Measurements from ENCODE around the gene UNC13D. TPM values are rescaled to one million over a fixed set of nuclear protein-coding genes. Genes with fewer than 3 reads are reported as not detected.
A peak's percentile ranks its signal among the peaks of the same experiment; 100 is the strongest.

Gene UNC13D
- total RNA-seq, 1 experiment from 2014 or later: 20.2 TPM

DNA sequence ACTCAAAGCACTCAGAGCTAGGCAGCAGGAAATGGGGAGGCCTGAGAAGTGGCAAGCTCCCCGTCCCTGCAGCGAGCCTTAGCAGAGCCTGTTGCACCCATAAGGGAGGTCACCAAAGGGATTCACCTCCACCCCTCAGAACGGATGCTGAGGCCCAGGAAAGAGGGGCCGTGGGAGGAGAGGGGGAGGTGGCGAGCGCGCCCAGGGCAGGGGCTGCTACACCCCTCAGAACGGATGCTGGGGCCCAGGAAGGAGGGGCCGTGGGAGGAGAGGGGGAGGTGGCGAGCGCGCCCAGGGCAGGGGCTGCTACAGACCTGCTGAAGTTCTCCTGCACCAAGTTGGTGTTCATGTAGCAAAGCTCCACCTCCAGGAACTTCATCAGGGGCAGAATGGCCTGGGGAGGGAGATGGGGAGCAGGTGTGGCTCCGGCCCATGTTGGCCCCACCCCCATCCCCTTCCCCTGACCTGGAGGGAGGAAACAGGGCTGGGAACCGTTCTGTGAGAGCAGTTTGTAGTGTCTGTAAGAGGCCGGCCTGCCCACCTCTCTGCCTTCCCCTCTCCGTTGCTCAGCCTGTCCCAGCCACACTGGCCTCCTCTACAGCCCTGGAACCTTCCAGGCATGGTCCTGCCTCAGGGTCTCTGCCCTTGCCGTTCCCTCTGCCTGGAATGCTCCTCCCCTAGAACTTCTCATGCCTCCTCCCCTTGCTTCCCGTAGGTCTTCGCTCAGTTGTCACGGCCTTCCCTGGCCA, 11.4 kb downstream of the UNC13D start:
- TF ChIP-seq ELF1 (IDR thresholded peaks at IDR 0.05; ENCODE audit: borderline replicate concordance, low read depth) (no peak), CTCF (IDR thresholded peaks at IDR 0.05 in 2 of 3, conservative IDR thresholded peaks at IDR 0.05 in 1 of 3; ENCODE audit: borderline replicate concordance in 1 of 3, insufficient read depth in 1 of 3, low read depth in 2 of 3, low read length in 2 of 3) (no peak), JUND (IDR thresholded peaks at IDR 0.05) (no peak), CEBPB (IDR thresholded peaks at IDR 0.05; ENCODE audit: low read depth) (no peak), SIN3A (IDR thresholded peaks at IDR 0.05; ENCODE audit: low read depth) (no peak), ZFX (IDR thresholded peaks at IDR 0.05) (no peak), FOSL1 (IDR thresholded peaks at IDR 0.05; ENCODE audit: low read depth) (no peak), EZH2phosphoT487 (IDR thresholded peaks at IDR 0.05; ENCODE audit: borderline replicate concordance) (no peak), POLR2AphosphoS5 (IDR thresholded peaks at IDR 0.05; ENCODE audit: low read depth, low read length) (no peak), RAD21 (IDR thresholded peaks at IDR 0.05; ENCODE audit: low read depth) (no peak), ZNF274 (IDR thresholded peaks at IDR 0.05; ENCODE audit: low read depth, low read length) (no peak), TCF7L2 (IDR thresholded peaks at IDR 0.05; ENCODE audit: borderline replicate concordance, extremely low read depth, insufficient read depth, insufficient read length) (no peak), CBX3 (IDR thresholded peaks at IDR 0.05; ENCODE audit: low read depth) (no peak), YY1 (IDR thresholded peaks at IDR 0.05; ENCODE audit: extremely low read depth, insufficient replicate concordance, low read depth, low read length) (no peak)
- TF ChIP-seq, protein P1, sequence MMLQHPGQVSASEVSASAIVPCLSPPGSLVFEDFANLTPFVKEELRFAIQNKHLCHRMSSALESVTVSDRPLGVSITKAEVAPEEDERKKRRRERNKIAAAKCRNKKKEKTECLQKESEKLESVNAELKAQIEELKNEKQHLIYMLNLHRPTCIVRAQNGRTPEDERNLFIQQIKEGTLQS (IDR thresholded peaks at IDR 0.05): no peak
- TF ChIP-seq, protein P2, sequence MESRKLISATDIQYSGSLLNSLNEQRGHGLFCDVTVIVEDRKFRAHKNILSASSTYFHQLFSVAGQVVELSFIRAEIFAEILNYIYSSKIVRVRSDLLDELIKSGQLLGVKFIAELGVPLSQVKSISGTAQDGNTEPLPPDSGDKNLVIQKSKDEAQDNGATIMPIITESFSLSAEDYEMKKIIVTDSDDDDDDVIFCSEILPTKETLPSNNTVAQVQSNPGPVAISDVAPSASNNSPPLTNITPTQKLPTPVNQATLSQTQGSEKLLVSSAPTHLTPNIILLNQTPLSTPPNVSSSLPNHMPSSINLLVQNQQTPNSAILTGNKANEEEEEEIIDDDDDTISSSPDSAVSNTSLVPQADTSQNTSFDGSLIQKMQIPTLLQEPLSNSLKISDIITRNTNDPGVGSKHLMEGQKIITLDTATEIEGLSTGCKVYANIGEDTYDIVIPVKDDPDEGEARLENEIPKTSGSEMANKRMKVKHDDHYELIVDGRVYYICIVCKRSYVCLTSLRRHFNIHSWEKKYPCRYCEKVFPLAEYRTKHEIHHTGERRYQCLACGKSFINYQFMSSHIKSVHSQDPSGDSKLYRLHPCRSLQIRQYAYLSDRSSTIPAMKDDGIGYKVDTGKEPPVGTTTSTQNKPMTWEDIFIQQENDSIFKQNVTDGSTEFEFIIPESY (IDR thresholded peaks at IDR 0.05; ENCODE audit: extremely low read depth, insufficient replicate concordance, low read length): no peak
- TF ChIP-seq, protein P3, sequence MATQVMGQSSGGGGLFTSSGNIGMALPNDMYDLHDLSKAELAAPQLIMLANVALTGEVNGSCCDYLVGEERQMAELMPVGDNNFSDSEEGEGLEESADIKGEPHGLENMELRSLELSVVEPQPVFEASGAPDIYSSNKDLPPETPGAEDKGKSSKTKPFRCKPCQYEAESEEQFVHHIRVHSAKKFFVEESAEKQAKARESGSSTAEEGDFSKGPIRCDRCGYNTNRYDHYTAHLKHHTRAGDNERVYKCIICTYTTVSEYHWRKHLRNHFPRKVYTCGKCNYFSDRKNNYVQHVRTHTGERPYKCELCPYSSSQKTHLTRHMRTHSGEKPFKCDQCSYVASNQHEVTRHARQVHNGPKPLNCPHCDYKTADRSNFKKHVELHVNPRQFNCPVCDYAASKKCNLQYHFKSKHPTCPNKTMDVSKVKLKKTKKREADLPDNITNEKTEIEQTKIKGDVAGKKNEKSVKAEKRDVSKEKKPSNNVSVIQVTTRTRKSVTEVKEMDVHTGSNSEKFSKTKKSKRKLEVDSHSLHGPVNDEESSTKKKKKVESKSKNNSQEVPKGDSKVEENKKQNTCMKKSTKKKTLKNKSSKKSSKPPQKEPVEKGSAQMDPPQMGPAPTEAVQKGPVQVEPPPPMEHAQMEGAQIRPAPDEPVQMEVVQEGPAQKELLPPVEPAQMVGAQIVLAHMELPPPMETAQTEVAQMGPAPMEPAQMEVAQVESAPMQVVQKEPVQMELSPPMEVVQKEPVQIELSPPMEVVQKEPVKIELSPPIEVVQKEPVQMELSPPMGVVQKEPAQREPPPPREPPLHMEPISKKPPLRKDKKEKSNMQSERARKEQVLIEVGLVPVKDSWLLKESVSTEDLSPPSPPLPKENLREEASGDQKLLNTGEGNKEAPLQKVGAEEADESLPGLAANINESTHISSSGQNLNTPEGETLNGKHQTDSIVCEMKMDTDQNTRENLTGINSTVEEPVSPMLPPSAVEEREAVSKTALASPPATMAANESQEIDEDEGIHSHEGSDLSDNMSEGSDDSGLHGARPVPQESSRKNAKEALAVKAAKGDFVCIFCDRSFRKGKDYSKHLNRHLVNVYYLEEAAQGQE (IDR thresholded peaks at IDR 0.05; ENCODE audit: low read depth): no peak
- TF ChIP-seq, protein P4, sequence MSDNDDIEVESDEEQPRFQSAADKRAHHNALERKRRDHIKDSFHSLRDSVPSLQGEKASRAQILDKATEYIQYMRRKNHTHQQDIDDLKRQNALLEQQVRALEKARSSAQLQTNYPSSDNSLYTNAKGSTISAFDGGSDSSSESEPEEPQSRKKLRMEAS (IDR thresholded peaks at IDR 0.05): no peak
- Histone ChIP-seq H3K9ac (ENCODE audit: low read length) (no peak overlapping the region), H2AFZ (ENCODE audit: low read depth, low read length, poor library complexity, severe bottlenecking) (no peak overlapping the region), H3K79me2 (ENCODE audit: insufficient read depth, low read length) (no peaks in the 10 kb centered on the region), H4K20me1 (ENCODE audit: insufficient read depth) (no peaks in the 10 kb centered on the region), H3K4me2 (ENCODE audit: low read length) (peak overlapping the region; percentile 25; the same call in 1 of the 2 replicates), H3K27me3 (ENCODE audit: insufficient read depth, low read length) (no peaks in the 10 kb centered on the region), H3K36me3 (ENCODE audit: control insufficient read depth in 1 of 2, insufficient read depth in 2 of 2, low read length in 2 of 2) (no peaks in the 10 kb centered on the region), H3K9me2 (ENCODE audit: insufficient read depth) (no peaks in the 10 kb centered on the region), H3K27ac (ENCODE audit: low read depth, low read length) (no peak overlapping the region), H3K4me3 (replicated peaks in 1 of 2; ENCODE audit: low read depth in 1 of 2, low read length in 2 of 2) (no peak overlapping the region), H3K9me3 (ENCODE audit: control insufficient read depth in 1 of 2, insufficient read depth in 1 of 2, low read depth in 1 of 2, low read length in 2 of 2) (no peaks in the 10 kb centered on the region), H3K4me1 (ENCODE audit: control insufficient read depth in 1 of 2, insufficient read depth in 2 of 2, low read length in 2 of 2) (peaks cover 3 to 12% of the 10 kb centered on the region in 2 experiments; a peak in 2 of 4 replicates)
- intact Hi-C loops (cut with micrococcal nuclease): no loop called here
- ATAC-seq (no peak), DNase-seq (ENCODE audit: low read depth, low spot score) (no peak)
- POLR2A ChIA-PET: interaction anchor here (1.8 kb wide), 1 partner anchor 53 kb away, joined by 6 read pairs; a partner anchor contains a TSS
- BruUV-seq (replicated peaks): no TSS peak
- CTCF ChIA-PET: interaction anchor here (0.9 kb wide), 1 partner anchor 12 kb away, joined by 3 read pairs; no protein-coding TSS in a partner anchor
- RAD21 ChIA-PET (ENCODE audit: low non-redundant PET in 1 of 2, low total read pairs in 2 of 2, uncharacterized antibody in 2 of 2, unreplicated experiment in 2 of 2): no interaction called here
